GM18867 (cell line): Measurements from ENCODE around the gene MLLT6.

Source experiments
- ATAC-seq: cut with Tn5 transposase; IDR thresholded peaks from one replicate; pipeline ENCODE4 v1.9.1; 2021; ENCODE audit warnings: mild to moderate bottlenecking, moderate library complexity; ENCODE audit not compliant: unreplicated experiment

The MLLT6 gene

GRCh38 chr17:38706505-38707216, 1.6 kb downstream of the MLLT6 start:
- ATAC-seq = no peak

DNA sequence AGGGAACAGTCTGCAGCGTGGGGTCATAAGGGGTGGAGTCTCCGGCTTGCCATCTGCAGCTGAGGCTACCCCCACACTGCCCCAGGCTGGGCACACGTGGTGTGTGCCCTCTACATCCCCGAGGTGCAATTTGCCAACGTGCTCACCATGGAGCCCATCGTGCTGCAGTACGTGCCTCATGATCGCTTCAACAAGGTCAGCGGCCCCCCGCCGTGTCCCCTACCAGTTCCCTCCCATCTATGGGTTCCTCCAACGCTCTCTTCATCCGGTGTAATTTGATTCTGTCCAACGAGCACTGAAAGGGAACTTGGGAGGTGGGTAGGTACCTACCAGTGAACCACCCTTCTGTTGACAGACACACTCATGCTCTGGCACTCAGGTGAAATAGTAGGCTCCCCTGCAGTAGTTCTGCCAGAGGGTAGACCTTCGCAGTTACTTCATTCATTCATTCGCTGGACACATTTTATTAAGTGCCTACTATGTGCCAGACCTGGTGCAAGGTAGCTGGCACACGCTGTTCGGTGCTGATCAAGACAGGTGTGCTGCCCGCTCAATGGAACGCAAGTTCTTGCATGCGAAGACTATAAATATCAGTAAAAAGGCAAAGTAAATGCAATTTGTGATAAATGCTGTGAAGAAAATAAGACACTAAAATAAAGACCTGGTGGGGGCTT, 2.7 kb downstream of the MLLT6 start:
- no peak for ATAC-seq

DNA sequence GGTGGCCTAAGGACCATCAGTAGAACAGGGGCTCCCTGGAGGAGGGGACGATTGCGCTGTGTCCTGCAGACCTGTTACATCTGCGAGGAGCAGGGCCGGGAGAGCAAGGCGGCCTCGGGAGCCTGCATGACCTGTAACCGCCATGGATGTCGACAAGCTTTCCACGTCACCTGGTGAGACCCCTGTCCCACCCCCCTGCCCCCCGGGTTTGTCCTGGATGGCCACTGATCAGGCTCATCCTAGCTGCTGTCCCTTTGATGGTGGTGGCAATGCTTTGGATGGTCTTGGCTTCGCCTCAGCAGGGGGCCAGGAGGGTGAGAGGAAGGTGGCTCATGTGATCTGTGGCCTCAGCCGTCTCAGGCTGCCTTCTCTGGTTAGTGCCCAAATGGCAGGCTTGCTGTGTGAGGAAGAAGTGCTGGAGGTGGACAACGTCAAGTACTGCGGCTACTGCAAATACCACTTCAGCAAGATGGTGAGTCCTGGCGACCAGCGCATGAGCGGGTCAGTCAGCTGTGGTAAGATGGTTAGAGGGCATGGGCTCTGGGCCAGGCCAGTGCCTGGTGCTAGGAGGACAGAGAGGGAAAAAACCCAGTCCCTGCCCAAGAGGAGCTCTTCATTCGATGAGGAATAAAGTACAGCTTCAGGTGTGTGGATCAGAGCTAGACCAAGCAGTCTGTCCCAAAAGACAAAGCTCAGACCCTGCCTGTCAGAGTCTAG, 4.2 kb downstream of the MLLT6 start:
- ATAC-seq = no peak

GRCh38 chr17:38709864-38710603, 5.0 kb downstream of the MLLT6 start:
- ATAC-seq = no peak

DNA sequence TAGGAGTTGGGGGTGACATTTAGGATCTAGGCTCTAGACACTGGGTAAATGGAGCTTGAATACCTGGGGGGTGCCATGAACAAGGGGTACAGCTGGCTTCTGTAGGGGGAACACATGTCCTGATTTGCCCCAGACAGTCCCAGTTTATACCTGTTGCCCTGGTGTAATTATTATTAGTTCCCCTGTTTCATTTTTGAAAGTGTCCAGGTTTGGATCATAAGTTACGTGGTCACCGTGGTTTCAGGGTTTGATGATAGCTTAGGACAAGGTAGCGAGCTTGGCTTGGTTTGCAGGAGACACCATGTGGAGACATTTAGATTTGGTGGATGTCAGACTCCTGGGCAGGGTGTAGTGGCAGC, 5.5 kb downstream of the MLLT6 start:
- ATAC-seq = no peak

- no peak for ATAC-seq
These were observed 5.9 kb downstream of the MLLT6 start for GRCh38 chr17:38710985-38711384.

- ATAC-seq = no peak
These were observed 6.9 kb downstream of the MLLT6 start for GRCh38 chr17:38711792-38712571.

DNA sequence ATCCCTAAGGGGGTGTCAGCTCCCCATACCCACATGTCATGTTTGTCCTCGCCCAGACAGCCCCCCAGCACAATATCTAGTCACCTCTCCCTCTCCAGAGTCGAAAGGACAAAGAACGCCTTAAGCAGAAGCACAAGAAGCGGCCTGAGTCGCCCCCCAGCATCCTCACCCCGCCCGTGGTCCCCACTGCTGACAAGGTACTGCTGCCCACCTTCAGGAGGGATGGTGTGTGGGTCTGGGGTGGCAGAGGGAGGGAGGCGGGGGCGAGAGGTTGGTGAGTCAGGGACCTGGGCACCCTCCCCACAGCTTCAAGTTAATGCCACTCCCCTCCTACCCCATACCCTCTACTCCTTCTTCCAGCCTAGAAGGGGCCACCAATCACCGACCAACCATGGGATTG, 7.5 kb downstream of the MLLT6 start:
- ATAC-seq = no peak

GRCh38 chr17:38713456-38714075, 8.5 kb downstream of the MLLT6 start:
- no peak for ATAC-seq

- no peak for ATAC-seq
These were observed 10.3 kb downstream of the MLLT6 start for GRCh38 chr17:38715216-38715943.

- ATAC-seq = no peak
These were observed 11.4 kb downstream of the MLLT6 start for GRCh38 chr17:38716368-38717005.

GRCh38 chr17:38717139-38717745, 12.2 kb downstream of the MLLT6 start:
- ATAC-seq = no peak

DNA sequence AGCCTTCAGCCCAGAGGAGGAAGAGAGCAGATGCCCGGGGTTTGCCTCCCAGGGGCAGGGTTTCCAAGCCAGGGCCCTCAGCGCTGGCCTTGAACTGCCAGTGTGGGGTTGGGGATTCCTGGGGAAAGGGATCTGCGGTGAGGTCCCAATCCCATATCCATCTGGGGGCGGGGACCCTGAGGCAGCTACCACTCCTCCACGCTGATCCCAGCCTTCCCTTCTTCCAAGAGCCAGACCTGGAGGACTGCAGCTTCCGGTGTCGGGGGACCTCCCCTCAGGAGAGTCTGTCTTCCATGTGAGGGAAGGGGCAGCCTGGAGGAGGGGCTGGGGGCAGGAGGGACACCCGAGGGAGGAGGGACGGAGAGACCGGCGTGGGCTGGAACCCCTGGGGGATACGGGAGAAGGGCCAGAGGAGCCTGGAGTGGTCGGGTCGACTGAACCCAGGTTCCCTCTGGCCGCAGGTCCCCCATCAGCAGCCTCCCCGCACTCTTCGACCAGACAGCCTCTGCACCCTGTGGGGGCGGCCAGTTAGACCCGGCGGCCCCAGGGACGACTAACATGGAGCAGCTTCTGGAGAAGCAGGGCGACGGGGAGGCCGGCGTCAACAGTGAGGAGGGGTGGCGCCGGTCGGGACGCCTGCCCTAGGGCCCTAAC, 14.3 kb downstream of the MLLT6 start:
- ATAC-seq = no peak

DNA sequence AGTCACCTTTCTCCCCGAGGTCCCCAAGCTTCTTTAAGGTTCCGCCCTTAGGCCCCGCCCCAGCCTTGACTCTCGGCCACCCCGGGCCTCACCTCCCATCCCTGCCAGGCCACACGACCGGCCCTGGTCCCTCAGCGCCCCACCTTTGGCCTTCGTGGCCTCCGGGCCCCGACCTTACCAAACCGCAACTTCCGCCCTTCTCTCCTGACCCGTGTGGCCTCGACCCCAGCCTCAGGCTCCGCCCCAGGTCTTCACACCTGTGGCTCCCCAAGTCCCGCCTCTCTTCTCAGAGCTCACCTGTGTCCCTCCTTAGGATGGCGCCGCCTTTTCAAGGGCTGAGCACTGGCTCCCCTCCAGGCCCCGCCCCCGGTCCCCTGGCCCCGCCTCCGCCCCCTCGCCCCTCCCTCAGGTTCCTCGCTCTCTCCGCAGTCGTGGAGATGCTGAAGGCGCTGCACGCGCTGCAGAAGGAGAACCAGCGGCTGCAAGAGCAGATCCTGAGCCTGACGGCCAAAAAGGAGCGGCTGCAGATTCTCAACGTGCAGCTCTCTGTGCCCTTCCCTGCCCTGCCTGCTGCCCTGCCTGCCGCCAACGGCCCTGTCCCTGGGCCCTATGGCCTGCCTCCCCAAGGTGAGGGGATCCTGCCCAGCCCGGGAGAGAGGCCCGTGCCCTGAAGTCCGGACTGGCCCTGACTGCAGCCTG, 15.0 kb downstream of the MLLT6 start:
- no peak for ATAC-seq

DNA sequence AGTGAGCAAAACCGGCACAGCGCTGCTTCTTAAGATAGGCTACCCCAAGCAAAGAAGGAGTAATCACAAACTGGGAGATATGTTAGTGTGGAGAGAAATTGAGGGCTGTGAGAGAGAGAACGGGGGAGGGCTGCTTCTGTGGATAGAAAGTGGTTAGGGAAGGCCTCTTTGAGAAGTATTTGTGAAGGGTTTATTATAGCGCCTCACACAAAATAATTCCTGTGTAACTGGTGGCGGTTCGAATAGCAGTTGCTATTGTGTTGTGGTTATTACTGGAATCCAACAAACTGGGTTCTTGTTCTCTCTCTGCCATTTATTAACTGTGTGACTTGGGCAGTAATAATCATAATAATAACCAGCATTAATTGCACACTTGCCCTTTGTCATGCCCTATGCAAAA, 15.9 kb downstream of the MLLT6 start:
- no peak for ATAC-seq

DNA sequence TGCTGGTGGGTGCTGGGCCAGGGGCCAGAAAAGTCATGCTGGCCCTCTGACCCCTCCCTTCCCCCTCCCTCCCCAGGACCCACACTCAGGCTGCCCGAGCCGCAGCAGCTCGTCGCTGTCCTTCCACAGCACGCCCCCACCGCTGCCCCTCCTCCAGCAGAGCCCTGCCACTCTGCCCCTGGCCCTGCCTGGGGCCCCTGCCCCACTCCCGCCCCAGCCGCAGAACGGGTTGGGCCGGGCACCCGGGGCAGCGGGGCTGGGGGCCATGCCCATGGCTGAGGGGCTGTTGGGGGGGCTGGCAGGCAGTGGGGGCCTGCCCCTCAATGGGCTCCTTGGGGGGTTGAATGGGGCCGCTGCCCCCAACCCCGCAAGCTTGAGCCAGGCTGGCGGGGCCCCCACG, 16.7 kb downstream of the MLLT6 start:
- ATAC-seq = no peak

- no peak for ATAC-seq
These were observed 19.4 kb downstream of the MLLT6 start for GRCh38 chr17:38724337-38724988.
